GM23338 (cell line): ENCODE data around the gene SLC35B4. TPM values are rescaled to one million over a fixed set of nuclear protein-coding genes. Genes with fewer than 3 reads are reported as not detected.

ENCODE experiments used
- ATAC-seq: fragments of 200-7000 bp; cut with Tn5 transposase; 3 replicates; pipeline ENCODE4 v1.9.1; 2020
- DNase-seq: peaks from one replicate; pipeline ENCODE4 v3.0.0-alpha.2; 2015; ENCODE audit warnings: low spot score
- H2AFZ ChIP-seq: fragments of 200-600 bp; sonication (generic); 2 replicates; pipeline ENCODE4 v1.8.0; 2016; ENCODE audit warnings: antibody characterized with exemption, mild to moderate bottlenecking, moderate library complexity
- H3F3A ChIP-seq: fragments of 200-600 bp; sonication (generic); replicated peaks from 2 replicates; pipeline ENCODE4 v1.8.0; 2017; ENCODE audit warnings: antibody characterized with exemption, mixed run types, low read depth
- H3K27ac ChIP-seq: fragments of 200-600 bp; sonication (generic); 2 replicates; pipeline ENCODE4 v1.6.1; 2016; ENCODE audit warnings: low read depth
- H3K27me3 ChIP-seq: fragments of 200-600 bp; sonication (generic); 2 replicates; pipeline ENCODE4 v1.8.0; 2016; ENCODE audit warnings: mild to moderate bottlenecking, mixed run types, moderate library complexity; ENCODE audit not compliant: insufficient read depth
- H3K36me3 ChIP-seq: fragments of 200-600 bp; sonication (generic); 2 replicates; pipeline ENCODE4 v1.8.0; 2016; ENCODE audit warnings: mild to moderate bottlenecking; ENCODE audit not compliant: insufficient read depth
- H3K4me1 ChIP-seq: fragments of 200-600 bp; sonication (generic); 2 replicates; pipeline ENCODE4 v1.8.0; 2016; ENCODE audit warnings: mild to moderate bottlenecking, moderate library complexity; ENCODE audit not compliant: insufficient read depth
- H3K4me2 ChIP-seq: fragments of 200-600 bp; sonication (generic); 2 replicates; pipeline ENCODE4 v1.7.1; 2017; ENCODE audit warnings: mixed run types
- H3K4me3 ChIP-seq: fragments of 200-600 bp; sonication (generic); 2 replicates; pipeline ENCODE4 v1.6.1; 2016; ENCODE audit warnings: mixed run types
- H3K79me2 ChIP-seq: fragments of 200-600 bp; sonication (generic); replicated peaks from 2 replicates; pipeline ENCODE4 v1.8.0; 2017; ENCODE audit warnings: mild to moderate bottlenecking; ENCODE audit not compliant: insufficient read depth
- H3K9me2 ChIP-seq: fragments of 200-600 bp; sonication (generic); 2 replicates; pipeline ENCODE4 v1.8.0; 2017; ENCODE audit not compliant: insufficient read depth
- H4K20me1 ChIP-seq: fragments of 200-600 bp; sonication (generic); replicated peaks from 2 replicates; pipeline ENCODE4 v1.8.0; 2017; ENCODE audit warnings: mild to moderate bottlenecking; ENCODE audit not compliant: insufficient read depth
- H3K27ac Mint-ChIP-seq: 2 replicates; pipeline ENCODE4 v1.8.0; 2020; ENCODE audit warnings: inconsistent platforms, mild to moderate bottlenecking, moderate library complexity, mixed read lengths
- H3K27me3 Mint-ChIP-seq: 3 replicates; pipeline ENCODE4 v1.8.0; 2022; ENCODE audit warnings: low read depth, mild to moderate bottlenecking, moderate library complexity, mixed read lengths, inconsistent platforms; ENCODE audit not compliant: insufficient read depth, poor library complexity
- H3K36me3 Mint-ChIP-seq: 3 replicates; pipeline ENCODE4 v1.8.0; 2021; ENCODE audit warnings: low read depth, mild to moderate bottlenecking, inconsistent platforms, moderate library complexity, mixed read lengths
- H3K4me1 Mint-ChIP-seq: 3 replicates; pipeline ENCODE4 v1.8.0; 2020; ENCODE audit warnings: mild to moderate bottlenecking, inconsistent platforms, mixed read lengths
- H3K4me3 Mint-ChIP-seq: 3 replicates; pipeline ENCODE4 v1.8.0; 2021; ENCODE audit warnings: moderate library complexity, mild to moderate bottlenecking, inconsistent platforms, mixed read lengths
- H3K9me3 Mint-ChIP-seq: 3 replicates; pipeline ENCODE4 v1.8.0; 2020; ENCODE audit warnings: moderate library complexity, mild to moderate bottlenecking, inconsistent platforms, mixed read lengths
- CREB1 ChIP-seq: fragments of 250-450 bp; sonication (Bioruptor Pico); IDR thresholded peaks from 2 replicates; pipeline ENCODE4 v1.5.0; 2020; ENCODE audit warnings: low read depth, mild to moderate bottlenecking, moderate library complexity
- CTCF ChIP-seq, 2 experiments: fragments of 200-600 bp in 1 of 2; sonication (generic) in 1 of 2; conservative IDR thresholded peaks; 2 replicates each; pipeline versions ENCODE4 v1.5.1 to v1.6.1; 2016 to 2017; ENCODE audit warnings: antibody characterized with exemption in 2 of 2, low read depth in 2 of 2, mild to moderate bottlenecking in 2 of 2, moderate library complexity in 1 of 2
- ETS1 ChIP-seq: IDR thresholded peaks from 2 replicates; pipeline ENCODE4 v1.6.1; 2016; ENCODE audit warnings: antibody characterized with exemption
- EZH2 ChIP-seq: fragments of 200-600 bp; sonication (generic); IDR thresholded peaks from one replicate; pipeline ENCODE4 v1.8.0; 2017; ENCODE audit warnings: antibody characterized with exemption, mild to moderate bottlenecking, low read depth; ENCODE audit not compliant: unreplicated experiment
- EZH2phosphoT487 ChIP-seq: fragments of 200-600 bp; sonication (generic); IDR thresholded peaks from one replicate; pipeline ENCODE4 v1.8.1; 2018; ENCODE audit warnings: antibody characterized with exemption; ENCODE audit not compliant: unreplicated experiment
- NANOG ChIP-seq: IDR thresholded peaks from 2 replicates; pipeline ENCODE4 v1.6.1; 2016; ENCODE audit warnings: antibody characterized with exemption, borderline replicate concordance
- REST ChIP-seq: IDR thresholded peaks from one replicate; pipeline ENCODE4 v1.6.1; 2018; ENCODE audit warnings: antibody characterized with exemption; ENCODE audit not compliant: unreplicated experiment
- ZNF114 ChIP-seq: fragments of 250-450 bp; sonication (Bioruptor Pico); IDR thresholded peaks from 2 replicates; pipeline ENCODE4 v1.5.0; 2020; ENCODE audit warnings: mild to moderate bottlenecking, moderate library complexity
- ZNF462 ChIP-seq: fragments of 250-450 bp; sonication (Bioruptor Pico); IDR thresholded peaks from 2 replicates; pipeline ENCODE4 v1.5.0; 2020; ENCODE audit warnings: mild to moderate bottlenecking, moderate library complexity
- polyA plus RNA-seq: library from polyadenylated mRNA; unstranded; fragments of >200 nt; fragmentation: Nextera tagmentation; extraction: Ambion mirVana; gene quantifications from 2 replicates; pipeline ENCODE4 v1.2.1, GENCODE V29; 2016
- total RNA-seq: library from RNA; depleted of rRNA; stranded (reverse); fragments of >200 nt; shearing (Covaris generic); gene quantifications from 2 replicates; pipeline ENCODE4 v1.2.3, GENCODE V29; 2014

SLC35B4 gene
- total and polyA plus RNA-seq, 2 experiments from 2014 or later = 22.6 to 29.7 TPM

- H3K9me2 ChIP-seq = no peaks in the 10 kb centered on the region
- H3K36me3 Mint-ChIP-seq = peaks cover 47% of the 10 kb centered on the region
Observed at GRCh38 chr7:134301592-134301991, 15.1 kb downstream of the SLC35B4 start.

More at GRCh38 chr7:134301592-134301991, 15.1 kb downstream of the SLC35B4 start:
- Histone ChIP-seq H3K36me3 (peaks cover 16% of the 10 kb centered on the region; the same call in 1 of the 2 replicates), H3K79me2 (no peaks in the 10 kb centered on the region), H3F3A (no peaks in the 10 kb centered on the region), H3K27ac (no peak overlapping the region), H3K4me1 (peaks cover 12% of the 10 kb centered on the region), H2AFZ (no peak overlapping the region), H3K4me3 (no peak overlapping the region), H3K4me2 (no peak overlapping the region), H3K27me3 (no peaks in the 10 kb centered on the region), H4K20me1 (peaks cover 2% of the 10 kb centered on the region; the same call in 1 of the 2 replicates)
- no peak for TF ChIP-seq EZH2phosphoT487
- TF ChIP-seq EZH2 = no peak
- TF ChIP-seq CTCF (conservative IDR thresholded peaks at IDR 0.05; ENCODE audit: low read depth in 2 of 2) = no peak
- TF ChIP-seq CREB1 (CRISPR knock-in tag) = no peak
- TF ChIP-seq REST = no peak
- no peak for TF ChIP-seq ETS1
- no peak for TF ChIP-seq ZNF462 (CRISPR knock-in tag)
- TF ChIP-seq NANOG = no peak
- no peak for TF ChIP-seq ZNF114 (CRISPR knock-in tag)
- DNase-seq (no peak), ATAC-seq (no peak)
- H3K27ac Mint-ChIP-seq = no peak overlapping the region; the same call in 1 of the 2 replicates
- H3K4me3 Mint-ChIP-seq = no peak overlapping the region
- no peaks in the 10 kb centered on the region for H3K9me3 Mint-ChIP-seq
- no peaks in the 10 kb centered on the region for H3K27me3 Mint-ChIP-seq
- H3K4me1 Mint-ChIP-seq = peaks cover 12% of the 10 kb centered on the region
